Measurements from ENCODE around the gene UBE2V1.
A peak's percentile ranks its signal among the peaks of the same experiment; 100 is the strongest.
"Not testable (repeated sequence)": the region's sequence is repeated elsewhere in the genome, so short reads cannot be mapped to it uniquely, and the experiment has no call there.

The UBE2V1 gene

DNA sequence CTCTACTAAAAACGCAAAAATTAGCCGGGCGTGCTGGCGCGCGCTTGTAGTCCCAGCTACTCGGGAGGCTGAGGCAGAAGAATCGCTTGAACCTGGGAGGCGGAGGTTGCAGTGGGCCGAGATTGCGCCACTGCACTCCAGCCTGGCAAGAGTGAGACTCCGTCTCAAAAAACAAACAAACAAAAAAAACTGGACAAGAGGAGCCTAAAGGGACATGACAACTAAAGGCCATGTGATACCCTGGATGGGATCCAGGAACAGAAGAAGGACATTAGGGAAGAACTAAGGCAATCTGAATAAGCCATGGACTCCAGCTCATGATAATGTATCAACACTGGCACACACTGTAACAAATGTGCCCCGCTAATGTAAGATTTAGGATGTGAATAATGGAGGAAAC lies 24.8 kb upstream of the UBE2V1 start:
- not testable (repeated sequence) for DNase-seq (ENCODE audit: low spot score)

DNA sequence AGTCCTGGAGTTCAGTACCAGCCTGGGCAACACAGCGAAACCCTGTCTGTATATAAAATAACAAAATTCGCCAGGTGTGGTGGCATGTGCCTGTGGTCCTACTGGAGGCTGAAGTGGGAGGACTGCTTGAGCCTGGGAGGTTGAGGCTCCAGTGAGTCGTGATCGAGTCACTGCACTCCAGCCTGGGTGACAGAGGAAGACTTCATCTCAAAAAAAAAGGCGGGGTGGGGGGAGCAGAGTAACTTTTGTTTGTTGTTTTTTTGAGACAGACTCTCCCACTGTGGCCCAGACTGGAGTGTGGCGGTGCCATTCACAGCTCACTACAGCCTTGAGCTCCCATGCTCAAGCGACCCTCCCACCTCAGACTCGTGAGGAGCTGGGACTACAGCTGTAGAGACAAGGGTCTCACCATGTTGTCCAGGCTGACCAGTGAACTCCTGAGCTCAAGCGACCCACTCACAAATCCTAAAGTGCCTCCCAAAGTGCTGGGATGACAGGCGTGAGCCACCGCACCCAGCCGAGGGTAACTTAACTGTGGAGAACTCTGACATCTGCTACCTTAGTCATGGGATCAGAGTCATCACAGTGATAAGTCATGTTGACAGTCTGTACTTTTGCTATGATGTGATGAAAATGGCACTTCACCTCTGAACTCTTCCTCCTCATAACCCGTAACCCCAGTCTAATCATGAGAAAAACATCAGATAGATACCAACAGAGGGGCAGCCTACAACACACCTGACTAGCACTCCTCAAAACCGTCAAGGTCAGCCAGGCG lies 24.1 kb upstream of the UBE2V1 start:
- DNase-seq (ENCODE audit: low spot score) = no peak

DNA sequence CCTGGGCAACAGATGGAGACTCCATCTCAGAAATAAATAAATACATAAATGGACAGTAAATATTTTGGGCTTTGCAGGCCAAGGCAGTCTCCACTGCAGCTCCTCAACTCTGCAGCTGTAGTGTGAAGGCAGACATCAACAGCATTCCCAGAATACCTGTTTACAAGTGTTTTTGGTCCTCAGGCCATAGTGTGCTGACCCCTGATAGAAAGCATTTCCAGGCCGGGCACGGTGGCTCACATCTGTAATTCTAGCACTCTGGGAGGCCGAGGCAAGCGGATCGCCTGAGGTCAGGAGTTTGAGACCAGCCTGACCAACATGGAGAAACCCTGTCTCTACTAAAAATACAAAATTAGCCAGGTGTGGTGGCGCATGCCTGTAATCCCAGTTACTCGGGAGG lies 22.2 kb upstream of the UBE2V1 start:
- DNase-seq (ENCODE audit: low spot score) = not testable (repeated sequence)

DNA sequence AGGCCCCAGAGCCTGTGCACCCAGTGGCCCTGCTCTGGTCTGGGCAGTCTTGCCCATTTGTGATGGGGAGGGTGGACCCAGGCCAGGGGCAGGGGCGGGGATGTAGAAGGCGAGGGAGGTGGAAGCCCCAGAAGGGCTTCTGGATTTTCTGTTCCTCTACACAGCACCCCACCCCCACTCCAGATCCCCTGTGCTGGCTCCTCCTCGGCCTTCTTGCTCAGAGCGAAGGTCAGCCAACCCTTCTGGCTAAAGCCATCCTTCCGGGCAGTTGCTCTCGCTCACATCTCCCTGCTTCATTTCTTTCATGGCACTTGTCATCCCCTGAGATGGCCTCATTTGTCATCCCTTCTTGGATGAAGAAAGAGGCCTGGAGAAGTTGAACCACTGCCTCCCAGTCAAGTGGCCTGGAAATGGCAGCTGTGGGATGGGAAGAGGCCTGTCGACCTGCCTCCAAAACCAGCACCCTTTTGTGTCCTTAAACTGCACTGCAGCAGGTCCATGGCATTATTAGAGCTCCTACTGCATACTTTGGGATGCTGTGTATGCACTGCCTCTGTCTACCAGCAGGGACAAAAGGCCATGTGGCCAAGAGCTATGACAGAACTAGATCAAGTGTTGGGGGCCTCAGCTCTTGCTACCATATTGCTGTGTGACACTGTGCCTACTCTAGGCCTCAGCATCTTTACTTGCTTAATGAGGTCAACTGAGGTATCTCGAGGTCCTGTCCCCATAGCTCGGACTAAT lies 20.7 kb upstream of the UBE2V1 start:
- DNase-seq (ENCODE audit: low spot score) = no peak

DNA sequence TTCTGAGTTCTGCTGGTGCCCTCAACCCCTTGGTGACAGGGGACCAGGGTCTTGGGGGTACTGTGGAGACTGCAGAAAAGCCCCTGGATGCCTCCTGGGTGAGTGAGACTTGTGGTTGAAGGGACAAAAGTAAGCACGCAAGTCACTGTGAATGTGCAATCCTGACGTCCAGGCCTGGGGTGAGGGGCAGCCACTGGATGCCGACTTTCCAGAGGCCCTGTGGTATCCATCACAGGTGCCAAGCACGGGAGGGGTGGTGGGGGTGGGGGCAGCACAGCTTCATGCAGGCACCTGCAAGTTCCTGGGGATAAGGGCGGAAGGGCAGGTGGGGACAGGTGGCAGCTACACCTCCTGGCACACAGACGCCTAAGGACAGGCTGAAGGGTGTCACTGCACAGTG lies 20.1 kb upstream of the UBE2V1 start:
- no peak for DNase-seq (ENCODE audit: low spot score)

DNA sequence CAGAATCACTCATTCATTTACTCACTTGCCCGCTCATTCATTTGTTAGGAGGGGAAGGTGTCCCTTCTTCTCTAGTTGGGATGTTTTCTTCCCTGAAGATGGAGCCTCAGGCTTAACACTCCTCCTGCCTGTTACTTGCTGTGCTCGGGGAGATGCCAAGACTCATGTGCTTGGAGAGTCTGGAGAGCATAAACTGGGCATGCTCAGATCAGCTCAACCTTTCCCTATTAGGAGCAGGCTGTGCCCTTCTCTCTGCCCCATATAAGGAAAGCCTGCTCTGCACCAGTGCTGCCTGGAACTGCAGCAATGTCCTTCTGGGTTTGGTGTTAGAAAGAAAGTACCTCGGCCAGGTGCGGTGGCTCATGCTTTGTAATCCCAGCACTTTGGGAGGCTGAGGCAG lies 18.0 kb upstream of the UBE2V1 start:
- no peak for DNase-seq (ENCODE audit: low spot score)

DNA sequence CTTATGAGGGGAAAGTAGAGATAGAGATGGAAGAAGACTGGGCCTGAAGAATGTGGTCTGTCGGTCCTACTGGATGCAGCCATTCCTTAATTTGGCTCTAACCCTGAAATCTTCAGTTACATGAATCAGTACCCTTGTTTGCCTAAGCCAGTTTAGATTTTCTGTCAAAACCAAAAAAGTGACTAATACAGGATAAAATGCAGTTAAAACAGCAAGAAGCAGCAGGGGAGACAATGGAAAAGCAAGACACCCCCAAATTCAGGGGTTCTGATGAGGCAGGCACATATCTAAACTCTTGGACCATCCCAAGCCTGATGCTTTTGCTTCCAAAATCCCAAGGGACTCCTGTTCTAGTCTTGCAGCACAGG lies 17.4 kb upstream of the UBE2V1 start:
- no peak for DNase-seq (ENCODE audit: low spot score)

DNA sequence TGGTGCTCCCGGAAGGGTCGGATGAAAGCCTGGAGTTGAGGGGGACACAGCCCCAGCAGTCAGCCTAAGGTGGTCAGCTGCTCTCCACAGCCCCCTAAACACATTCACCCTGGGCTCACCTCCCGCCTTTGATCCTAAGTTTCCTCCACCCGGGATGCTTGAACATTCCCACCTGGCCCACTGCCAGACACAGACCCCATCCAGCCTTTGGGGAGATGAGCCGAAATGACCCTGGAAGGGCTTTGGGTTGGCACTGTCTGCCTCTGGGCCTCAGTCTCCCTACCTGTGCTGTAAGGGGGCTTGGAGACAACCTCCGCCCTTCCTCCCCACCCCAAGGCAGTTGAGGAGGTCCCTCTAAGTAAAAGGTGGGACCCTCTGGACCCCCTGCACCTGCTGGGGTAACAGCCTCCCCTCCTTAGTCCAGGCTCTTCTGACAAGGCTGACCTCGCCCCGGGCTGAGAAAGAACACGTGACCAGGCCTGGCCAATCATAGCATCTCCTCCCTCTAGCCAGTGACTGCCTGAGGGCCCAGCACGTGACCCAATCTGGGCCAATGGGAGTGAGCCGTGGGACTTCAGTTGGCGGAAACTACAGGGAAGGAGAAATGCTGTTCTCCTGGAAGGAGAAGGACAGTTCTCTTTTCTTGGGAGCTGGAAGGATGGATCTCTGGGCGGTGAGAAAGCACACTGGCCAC lies 16.9 kb upstream of the UBE2V1 start:
- peak; percentile 29 for DNase-seq (ENCODE audit: low spot score)

DNA sequence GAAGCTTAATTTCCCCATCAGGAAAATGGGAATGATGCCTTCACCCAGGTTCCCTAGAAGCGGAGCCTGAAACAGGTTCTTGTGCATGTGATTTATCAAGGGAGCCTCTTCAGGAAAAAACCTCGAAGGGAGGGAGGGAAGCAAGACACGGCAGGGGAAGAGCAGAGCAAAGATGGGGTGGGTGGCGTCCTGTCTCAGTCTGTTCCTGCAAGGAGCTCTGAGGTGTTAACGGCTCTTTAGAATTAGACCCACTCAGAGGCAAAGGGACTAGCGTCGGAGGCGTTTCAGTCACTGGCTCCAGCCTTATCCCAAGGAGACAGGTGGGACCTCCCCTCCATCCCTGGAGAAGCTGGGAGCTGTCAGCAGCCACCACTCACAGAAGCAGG lies 15.6 kb upstream of the UBE2V1 start:
- DNase-seq (ENCODE audit: low spot score) = no peak

DNA sequence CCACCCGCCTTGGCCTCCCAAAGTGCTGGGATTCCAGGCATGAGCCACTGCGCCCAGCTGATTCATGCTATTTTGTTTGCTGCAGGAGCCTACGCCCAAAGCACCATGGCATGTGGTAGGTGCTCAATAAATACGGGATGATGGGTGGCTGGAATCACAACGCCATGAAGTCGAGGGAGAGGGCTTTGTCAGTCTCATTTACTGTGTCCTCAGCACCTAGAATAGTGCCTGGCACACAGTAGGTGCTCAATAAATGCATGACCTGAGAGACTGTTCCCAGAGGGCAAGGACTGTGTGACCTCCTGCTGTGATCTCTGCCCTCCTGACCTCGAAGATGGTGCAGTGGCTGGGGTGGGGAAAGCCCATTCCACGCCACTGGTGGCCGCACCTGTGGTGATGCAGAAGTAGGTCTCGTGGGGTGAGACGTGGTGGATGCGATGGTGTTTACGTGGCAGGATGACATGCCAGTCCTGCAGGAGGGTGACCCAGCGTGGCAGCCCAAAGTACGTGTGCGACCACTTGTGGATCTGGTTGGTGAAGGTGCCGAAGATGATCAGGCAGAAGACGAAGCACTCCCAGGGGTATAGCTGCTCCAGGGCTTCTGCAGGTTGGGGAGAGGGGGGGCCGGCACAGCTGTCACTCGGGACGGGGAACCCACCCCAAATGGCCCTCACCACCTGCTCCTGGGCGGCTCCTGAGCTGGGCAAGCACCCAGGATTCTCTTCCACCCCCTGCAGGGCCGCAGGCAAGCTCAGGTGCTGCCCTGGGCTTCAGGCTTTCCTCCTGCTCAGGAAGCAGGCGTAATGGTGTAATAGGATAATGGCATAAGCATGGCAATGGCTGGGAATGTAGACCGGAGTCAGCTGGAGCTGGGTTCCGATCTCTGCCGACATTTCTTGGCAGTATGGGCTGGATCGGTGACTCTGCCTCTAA lies 14.9 kb upstream of the UBE2V1 start:
- no peak for DNase-seq (ENCODE audit: low spot score)

DNA sequence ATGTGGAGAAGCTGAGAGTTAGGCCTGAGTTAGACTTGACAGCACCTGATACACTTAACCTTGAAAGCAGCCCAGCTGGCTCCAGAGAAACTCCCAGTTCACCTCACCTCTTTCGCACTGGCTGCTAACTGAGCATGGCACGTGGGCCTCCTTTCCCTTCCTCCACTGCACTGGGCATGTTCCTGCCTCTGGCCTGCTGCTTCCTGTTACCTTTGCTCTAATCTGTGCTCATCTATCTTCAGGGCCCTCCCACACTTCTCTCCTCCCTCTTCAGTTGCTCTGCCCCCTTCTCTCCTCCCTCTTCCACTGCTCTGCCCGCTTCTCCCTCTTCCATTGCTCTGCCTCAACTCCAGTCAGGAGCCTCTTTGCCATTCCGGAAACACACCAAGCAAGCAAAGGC lies 13.7 kb upstream of the UBE2V1 start:
- no peak for DNase-seq (ENCODE audit: low spot score)

DNA sequence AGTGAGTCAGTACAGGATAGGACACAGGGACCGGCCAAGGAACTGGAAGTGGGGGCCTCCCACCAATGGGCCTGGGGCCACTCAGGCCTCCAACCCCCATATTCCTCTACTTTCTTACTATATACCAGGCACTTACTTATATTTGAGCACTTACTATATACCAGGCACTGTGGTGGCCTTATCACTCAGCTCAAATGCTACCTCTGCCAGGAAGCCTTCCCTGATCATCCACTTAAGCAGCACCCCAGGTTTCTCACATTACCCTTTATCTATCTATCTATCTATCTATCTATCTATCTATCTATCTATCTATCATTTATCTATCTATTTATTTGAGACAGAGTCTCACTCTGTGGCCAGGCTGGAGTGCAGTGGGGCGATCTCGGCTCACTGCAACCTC lies 12.3 kb upstream of the UBE2V1 start:
- no peak for DNase-seq (ENCODE audit: low spot score)

DNA sequence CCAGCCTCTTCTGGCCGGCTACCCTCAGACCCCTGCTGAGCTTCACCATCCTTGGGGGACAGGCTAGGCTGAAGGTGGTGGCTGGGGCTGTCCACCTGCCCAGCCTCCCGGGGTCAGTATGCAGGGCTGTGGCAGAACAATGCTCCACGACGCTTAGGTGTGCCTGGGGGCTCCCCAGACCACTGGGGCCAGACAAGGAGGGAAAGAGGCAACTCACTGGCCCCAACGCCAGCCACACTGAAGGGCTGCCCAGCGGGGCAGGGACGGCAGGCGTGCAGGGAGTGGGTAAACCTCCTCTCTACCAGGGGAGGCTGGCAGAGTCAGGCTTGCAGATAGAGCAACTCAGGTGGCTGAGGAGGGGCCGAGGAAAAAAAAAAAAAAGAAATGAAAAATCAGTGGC lies 11.5 kb upstream of the UBE2V1 start:
- DNase-seq (ENCODE audit: low spot score) = no peak

DNA sequence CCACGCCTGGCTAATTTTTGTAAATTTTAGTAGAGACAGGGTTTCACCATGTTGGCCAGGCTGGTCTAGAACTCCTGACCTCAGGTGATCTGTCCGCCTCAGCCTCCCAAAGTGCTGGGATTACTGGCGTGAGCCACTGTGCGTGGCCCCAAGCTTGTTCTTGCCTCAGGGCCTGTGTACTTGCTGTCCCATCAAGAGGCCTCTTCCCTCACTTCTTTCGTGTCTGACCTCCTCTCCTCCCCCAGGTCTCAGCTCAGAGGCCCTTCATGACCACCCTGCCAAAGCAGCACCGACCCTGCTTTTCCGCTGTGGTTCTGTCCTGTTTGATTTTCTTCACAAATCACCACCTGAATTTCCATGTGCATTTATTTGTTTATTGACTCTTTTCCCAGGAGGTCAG lies 10.5 kb upstream of the UBE2V1 start:
- DNase-seq (ENCODE audit: low spot score) = no peak

DNA sequence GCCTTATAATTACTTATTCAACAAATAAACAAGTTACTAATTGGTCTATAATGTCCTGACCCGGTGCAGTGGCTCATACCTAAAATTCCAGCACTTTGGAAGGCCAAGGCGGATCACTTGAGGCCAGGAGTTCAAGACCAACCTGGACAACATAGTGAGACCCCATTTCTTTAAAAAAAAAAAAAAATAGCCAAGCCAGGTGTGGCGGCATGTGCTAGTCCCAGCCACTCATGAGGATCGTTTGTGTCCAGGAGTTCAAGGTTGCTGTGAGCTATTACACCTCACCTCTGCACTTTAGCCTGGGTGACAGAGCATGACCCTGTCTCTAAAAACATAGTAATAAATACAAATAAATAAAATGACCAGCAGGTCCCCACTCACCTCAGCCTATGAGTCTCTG lies 9.8 kb upstream of the UBE2V1 start:
- DNase-seq (ENCODE audit: low spot score) = no peak

DNA sequence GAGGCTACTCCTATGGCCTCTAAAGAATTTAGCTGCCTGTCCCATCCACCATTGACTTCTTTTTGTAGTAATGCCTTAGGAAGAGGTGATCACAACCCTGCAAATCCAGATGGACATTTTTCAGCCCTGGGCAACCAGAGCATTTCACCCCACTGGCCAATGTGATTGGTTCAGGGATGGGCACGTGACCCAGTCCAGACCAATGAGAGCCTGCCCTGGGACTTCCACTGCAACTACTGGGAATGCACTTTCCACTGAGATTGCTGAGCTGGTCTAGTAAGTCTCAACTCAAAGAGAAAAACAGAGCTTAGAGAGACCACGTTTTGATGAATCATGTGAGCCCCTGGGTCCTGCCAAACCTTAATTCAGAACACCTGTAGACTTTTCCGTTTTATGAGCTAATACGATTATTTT lies 8.9 kb upstream of the UBE2V1 start:
- peak; percentile 53 for DNase-seq (ENCODE audit: low spot score)

DNA sequence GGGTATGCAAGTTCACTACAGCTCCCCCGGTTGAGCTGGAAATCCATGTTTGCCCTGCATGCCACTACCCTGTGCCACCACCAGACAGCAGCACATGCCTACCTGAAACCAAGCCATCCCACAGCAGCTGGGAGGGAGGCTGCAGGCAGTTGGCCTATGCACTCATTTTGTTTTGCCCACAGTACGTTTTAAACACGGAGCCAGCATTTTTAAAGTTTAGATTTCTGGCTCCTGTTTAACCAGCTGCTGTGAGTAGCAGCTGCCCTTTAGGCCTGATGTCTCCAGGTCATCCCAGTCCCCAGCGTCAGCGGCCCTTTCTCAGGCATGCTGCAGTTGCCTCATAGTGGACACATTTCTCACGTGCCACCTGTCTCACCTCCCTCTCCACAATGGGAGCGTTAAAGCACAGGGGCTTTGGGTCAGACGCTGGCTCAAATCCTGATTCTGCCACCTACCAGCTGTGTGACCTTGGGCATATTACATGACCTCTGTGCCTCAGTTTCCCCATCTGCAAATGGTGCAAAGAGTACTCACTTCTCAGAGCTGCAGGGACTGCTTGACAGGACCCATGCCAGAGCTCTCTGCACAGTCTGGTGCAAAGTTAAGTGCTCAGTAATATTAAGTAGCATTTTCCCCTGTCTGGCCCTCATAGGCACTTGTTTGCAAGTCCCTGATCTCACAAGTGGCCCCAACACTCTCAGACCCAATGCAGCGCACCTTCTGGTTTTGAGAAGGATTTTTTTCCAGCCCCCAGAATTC lies 8.2 kb upstream of the UBE2V1 start:
- DNase-seq (ENCODE audit: low spot score) = peak; percentile 67

DNA sequence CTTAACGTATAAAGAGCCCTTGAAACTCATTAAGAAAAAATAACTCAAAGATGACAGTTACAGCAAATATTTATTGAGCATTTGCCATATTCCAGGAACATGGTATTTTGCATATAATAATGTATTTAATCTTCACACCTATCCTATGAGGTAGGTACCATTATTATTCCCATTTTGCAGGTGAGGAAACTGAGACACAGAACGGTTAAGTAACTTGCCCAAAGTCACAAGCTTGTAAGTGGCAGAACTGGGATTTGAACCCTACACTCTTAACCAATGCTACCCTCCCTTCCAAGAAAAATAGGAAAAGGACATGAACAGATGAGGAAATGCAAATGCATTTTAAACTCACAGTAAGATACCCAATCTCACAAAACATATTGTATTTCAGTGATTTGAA lies 5.3 kb upstream of the UBE2V1 start:
- DNase-seq (ENCODE audit: low spot score) = no peak

DNA sequence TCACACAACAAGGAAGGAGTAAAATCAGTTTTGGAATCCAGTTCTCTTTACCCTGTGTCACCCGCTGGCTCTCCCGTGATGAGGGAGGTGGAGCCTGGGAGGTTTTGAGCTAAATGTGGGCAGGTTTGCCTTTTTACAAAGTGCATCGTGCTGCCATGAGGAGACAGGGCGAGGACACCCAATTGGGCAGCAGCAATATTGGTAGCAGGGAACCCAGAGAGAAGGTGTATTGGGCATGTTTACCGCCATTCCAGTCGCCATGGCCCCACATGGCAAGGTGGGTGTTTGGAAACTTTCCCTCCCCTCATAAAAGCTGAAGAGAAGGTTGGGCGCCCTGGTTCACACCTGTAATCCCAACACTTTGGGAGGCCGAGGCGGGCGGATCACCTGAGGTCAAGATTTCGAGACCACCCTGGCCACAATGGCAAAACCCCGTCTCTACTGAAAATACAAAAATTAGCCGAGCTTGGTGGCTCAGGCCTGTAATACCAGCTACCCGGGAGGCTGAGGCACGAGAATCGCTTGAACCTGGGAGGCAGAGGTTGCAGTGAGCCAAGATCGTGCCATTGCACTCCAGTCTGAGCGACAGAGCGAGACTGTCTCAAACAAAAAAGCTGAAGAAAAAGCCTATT lies 3.5 kb upstream of the UBE2V1 start:
- DNase-seq (ENCODE audit: low spot score) = no peak

DNA sequence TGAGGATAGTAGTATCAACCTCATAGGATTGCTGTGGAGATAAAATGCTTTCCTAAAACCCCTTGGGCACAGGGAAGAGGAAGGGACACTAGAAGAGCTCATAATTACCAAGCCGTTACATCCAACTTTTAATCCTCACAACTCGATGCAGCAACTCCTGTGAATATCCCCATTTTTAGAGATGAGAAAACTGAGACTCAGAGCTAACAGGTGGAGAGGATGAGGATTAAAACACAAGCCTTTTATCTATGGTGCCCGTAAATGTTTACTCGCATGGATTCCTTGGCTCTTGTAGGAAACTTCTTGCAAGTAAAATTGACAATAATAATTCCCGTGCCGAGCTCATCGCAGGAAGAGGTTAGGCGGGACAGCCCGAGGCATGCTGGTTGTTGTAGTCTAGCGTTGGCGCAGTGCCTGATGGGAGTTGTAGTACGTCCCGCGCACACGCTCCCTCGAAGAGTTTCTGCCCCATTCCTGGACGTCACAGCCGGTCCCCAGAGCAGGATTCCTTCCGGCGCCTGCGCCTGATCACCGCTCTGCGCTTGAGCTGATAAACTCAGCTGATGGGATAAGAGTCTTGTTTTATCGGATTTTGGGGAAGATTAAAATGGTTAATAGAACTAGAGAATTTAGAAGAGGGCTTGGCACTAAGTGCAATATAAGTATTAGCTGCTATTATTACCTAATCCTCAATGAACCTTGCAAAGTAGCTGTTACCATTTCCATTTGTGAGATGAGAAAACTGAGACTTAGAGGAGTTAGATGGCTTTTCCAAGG lies 2.8 kb upstream of the UBE2V1 start:
- DNase-seq (ENCODE audit: low spot score) = peak; percentile 95
